ENCODE results near the gene PDLIM5. TPM values are rescaled to one million over a fixed set of nuclear protein-coding genes. Genes with fewer than 3 reads are reported as not detected.

Gene PDLIM5
- total RNA-seq, 2 experiments from 2014 or later = 6.3 to 12.6 TPM

DNA sequence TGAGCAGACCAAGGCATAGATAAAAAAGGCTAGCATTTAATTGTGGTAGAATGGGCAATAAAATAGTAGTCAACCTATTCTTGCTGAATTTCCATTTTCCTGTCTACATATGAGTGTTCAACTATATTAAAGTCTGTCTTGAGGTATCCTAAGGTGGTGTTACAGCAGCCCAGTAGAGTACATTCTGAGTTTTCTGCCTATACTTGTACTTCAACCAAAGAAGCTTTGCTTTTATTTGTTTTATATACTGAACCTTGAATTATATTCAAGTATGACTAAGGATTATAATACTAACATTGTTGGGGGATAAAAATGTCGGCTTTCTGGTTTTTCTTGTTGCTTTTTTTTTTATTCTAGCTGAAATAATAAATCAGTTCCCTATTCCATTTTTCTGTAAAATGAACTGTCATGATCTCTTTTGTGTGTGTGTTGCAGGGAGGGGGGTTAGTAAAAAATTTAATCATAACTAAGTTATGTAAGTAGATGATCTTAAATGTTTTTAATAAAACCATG is 106.7 kb downstream of the PDLIM5 start:
- intact Hi-C loops (cut with micrococcal nuclease; ENCODE audit: unreplicated experiment) = no loop called here
- no peaks in the 10 kb centered on the region for H3K9me2 ChIP-seq (ENCODE audit: insufficient read depth, low read length)
- no peaks in the 10 kb centered on the region for H3K36me3 ChIP-seq (ENCODE audit: insufficient read depth, low read length)
- no TSS peak for BruUV-seq (replicated peaks)
- H2AFZ ChIP-seq (ENCODE audit: low read length) = no peak overlapping the region
- TF ChIP-seq EZH2phosphoT487 (IDR thresholded peaks at IDR 0.05; ENCODE audit: borderline replicate concordance, low read depth, low read length) = no peak
- TF ChIP-seq, protein P1, sequence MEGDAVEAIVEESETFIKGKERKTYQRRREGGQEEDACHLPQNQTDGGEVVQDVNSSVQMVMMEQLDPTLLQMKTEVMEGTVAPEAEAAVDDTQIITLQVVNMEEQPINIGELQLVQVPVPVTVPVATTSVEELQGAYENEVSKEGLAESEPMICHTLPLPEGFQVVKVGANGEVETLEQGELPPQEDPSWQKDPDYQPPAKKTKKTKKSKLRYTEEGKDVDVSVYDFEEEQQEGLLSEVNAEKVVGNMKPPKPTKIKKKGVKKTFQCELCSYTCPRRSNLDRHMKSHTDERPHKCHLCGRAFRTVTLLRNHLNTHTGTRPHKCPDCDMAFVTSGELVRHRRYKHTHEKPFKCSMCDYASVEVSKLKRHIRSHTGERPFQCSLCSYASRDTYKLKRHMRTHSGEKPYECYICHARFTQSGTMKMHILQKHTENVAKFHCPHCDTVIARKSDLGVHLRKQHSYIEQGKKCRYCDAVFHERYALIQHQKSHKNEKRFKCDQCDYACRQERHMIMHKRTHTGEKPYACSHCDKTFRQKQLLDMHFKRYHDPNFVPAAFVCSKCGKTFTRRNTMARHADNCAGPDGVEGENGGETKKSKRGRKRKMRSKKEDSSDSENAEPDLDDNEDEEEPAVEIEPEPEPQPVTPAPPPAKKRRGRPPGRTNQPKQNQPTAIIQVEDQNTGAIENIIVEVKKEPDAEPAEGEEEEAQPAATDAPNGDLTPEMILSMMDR (conservative IDR thresholded peaks at IDR 0.05; ENCODE audit: low read length) = no peak
- H3K4me2 ChIP-seq (ENCODE audit: low read length) = no peak overlapping the region
- H3K9me3 ChIP-seq (ENCODE audit: low read length) = no peaks in the 10 kb centered on the region
- no peak overlapping the region for H3K27ac ChIP-seq (ENCODE audit: low read depth, low read length, poor library complexity, severe bottlenecking)
- CTCF ChIA-PET (ENCODE audit: unreplicated experiment) = no interaction called here
- H3K4me3 ChIP-seq (ENCODE audit: low read depth, low read length, poor library complexity, severe bottlenecking) = no peak overlapping the region
- no peak for DNase-seq (ENCODE audit: low spot score)
- POLR2A ChIA-PET = interaction anchor here (0.6 kb wide), 1 partner anchor 787 kb away, joined by 3 read pairs; no protein-coding TSS in a partner anchor
- no peaks in the 10 kb centered on the region for H3K4me1 ChIP-seq (ENCODE audit: insufficient read depth, low read length, poor library complexity, severe bottlenecking)
- H4K20me1 ChIP-seq (ENCODE audit: insufficient read depth, low read length) = no peaks in the 10 kb centered on the region
- no peaks in the 10 kb centered on the region for H3K79me2 ChIP-seq (ENCODE audit: insufficient read depth, low read depth, low read length)

DNA sequence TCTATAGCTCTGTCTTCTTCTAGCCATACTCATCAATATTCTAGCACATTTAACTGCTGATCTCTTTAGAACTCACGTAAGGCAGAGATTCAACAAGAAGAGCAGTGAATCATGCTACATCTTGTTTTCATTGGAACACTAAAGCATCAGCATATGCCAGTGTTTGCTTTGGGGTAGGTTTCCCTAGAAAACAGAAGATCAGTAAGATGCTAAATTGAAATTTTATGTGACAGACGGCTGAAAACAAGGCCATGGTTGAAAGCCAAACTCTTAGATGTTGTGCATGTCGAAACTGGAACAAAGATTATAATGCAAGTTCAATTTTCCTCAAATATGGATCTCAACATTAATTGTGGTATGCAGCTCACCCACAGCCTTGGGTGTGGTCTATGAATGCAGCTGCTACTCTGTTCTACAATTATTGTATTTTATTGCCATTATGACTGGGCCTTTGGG is 107.6 kb downstream of the PDLIM5 start:
- DNase-seq (ENCODE audit: low spot score) = no peak
- ChIA-PET CTCF (ENCODE audit: unreplicated experiment) (interaction anchor here (0.6 kb wide), 1 partner anchor 44 kb away, joined by 3 read pairs; no protein-coding TSS in a partner anchor), POLR2A (no interaction called here)
- Histone ChIP-seq H3K4me3 (ENCODE audit: low read depth, low read length, poor library complexity, severe bottlenecking) (no peak overlapping the region), H3K79me2 (ENCODE audit: insufficient read depth, low read depth, low read length) (no peaks in the 10 kb centered on the region), H3K9me3 (ENCODE audit: low read length) (no peaks in the 10 kb centered on the region), H3K4me2 (ENCODE audit: low read length) (no peak overlapping the region), H4K20me1 (ENCODE audit: insufficient read depth, low read length) (no peaks in the 10 kb centered on the region), H3K27ac (ENCODE audit: low read depth, low read length, poor library complexity, severe bottlenecking) (no peak overlapping the region), H3K4me1 (ENCODE audit: insufficient read depth, low read length, poor library complexity, severe bottlenecking) (no peaks in the 10 kb centered on the region), H2AFZ (ENCODE audit: low read length) (no peak overlapping the region), H3K9me2 (ENCODE audit: insufficient read depth, low read length) (no peaks in the 10 kb centered on the region), H3K36me3 (ENCODE audit: insufficient read depth, low read length) (no peaks in the 10 kb centered on the region)
- TF ChIP-seq, protein P1 (conservative IDR thresholded peaks at IDR 0.05; ENCODE audit: low read length) = no peak
- no peak for TF ChIP-seq EZH2phosphoT487 (IDR thresholded peaks at IDR 0.05; ENCODE audit: borderline replicate concordance, low read depth, low read length)
- intact Hi-C loops (cut with micrococcal nuclease; ENCODE audit: unreplicated experiment) = no loop called here
- BruUV-seq (replicated peaks) = no TSS peak

DNA sequence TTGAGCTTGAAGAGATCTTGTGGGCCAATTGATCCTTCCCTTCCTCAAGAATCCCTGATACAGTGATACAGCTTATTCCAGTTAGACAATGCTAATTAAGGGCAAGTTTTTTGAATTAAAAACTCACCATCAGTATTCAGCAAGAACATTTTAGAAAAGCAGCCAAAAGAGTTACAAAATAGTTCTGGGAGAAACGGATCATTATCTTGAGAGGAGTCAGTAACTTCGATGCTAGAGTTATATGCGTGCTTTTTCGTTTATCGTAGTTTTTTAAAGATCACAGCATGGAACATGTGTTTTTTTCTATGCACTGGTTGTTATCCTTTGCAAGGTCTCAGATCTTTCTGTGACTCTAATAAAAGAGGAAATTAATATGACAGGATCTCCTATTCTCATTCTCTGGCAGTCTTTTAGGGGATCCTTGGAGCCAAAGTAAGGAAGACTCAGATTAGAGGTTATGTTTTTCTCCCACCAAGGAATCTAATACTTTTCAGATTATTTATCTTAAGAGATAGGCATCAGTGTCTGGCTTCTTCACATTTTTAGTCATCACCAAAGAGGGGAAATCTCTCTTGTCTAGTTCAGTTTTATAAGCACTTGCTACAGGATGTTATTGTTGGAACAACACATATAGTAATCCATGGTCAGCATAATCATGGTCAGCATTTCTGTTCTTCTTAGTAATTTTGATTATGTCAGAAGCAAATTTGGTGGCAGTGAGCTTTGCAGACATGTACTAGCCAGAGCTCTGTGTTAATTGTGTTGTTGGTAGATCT is 109.7 kb downstream of the PDLIM5 start:
- H2AFZ ChIP-seq (ENCODE audit: low read length) = no peak overlapping the region
- no peak for TF ChIP-seq EZH2phosphoT487 (IDR thresholded peaks at IDR 0.05; ENCODE audit: borderline replicate concordance, low read depth, low read length)
- TF ChIP-seq, protein P1 (conservative IDR thresholded peaks at IDR 0.05; ENCODE audit: low read length) = no peak
- no TSS peak for BruUV-seq (replicated peaks)
- H4K20me1 ChIP-seq (ENCODE audit: insufficient read depth, low read length) = no peaks in the 10 kb centered on the region
- no peak overlapping the region for H3K27ac ChIP-seq (ENCODE audit: low read depth, low read length, poor library complexity, severe bottlenecking)
- no peaks in the 10 kb centered on the region for H3K9me2 ChIP-seq (ENCODE audit: insufficient read depth, low read length)
- POLR2A ChIA-PET = interaction anchor here (1.4 kb wide), 1 partner anchor 13 kb away, joined by 4 read pairs; no protein-coding TSS in a partner anchor
- no peaks in the 10 kb centered on the region for H3K79me2 ChIP-seq (ENCODE audit: insufficient read depth, low read depth, low read length)
- H3K4me1 ChIP-seq (ENCODE audit: insufficient read depth, low read length, poor library complexity, severe bottlenecking) = no peaks in the 10 kb centered on the region
- no peaks in the 10 kb centered on the region for H3K36me3 ChIP-seq (ENCODE audit: insufficient read depth, low read length)
- no peaks in the 10 kb centered on the region for H3K9me3 ChIP-seq (ENCODE audit: low read length)
- intact Hi-C loops (cut with micrococcal nuclease; ENCODE audit: unreplicated experiment) = no loop called here
- H3K4me3 ChIP-seq (ENCODE audit: low read depth, low read length, poor library complexity, severe bottlenecking) = no peak overlapping the region
- no peak overlapping the region for H3K4me2 ChIP-seq (ENCODE audit: low read length)
- CTCF ChIA-PET (ENCODE audit: unreplicated experiment) = no interaction called here
- no peak for DNase-seq (ENCODE audit: low spot score)
